Fibroblast of skin of abdomen (primary cell): ENCODE results near the gene KIF22. TPM values are rescaled to one million over a fixed set of nuclear protein-coding genes. Genes with fewer than 3 reads are reported as not detected.
"Not testable (repeated sequence)": the region's sequence is repeated elsewhere in the genome, so short reads cannot be mapped to it uniquely, and the experiment has no call there.

Source experiments
- DNase-seq: peaks from one replicate; pipeline ENCODE4 v3.0.0-alpha.2; 2013
- polyA plus RNA-seq, 2 experiments: library from polyadenylated mRNA; unstranded; fragments of 120-200 nt; gene quantifications; one replicate each; pipeline ENCODE4 v1.2.1, GENCODE V29; 2013; ENCODE audit not compliant: insufficient read length in 2 of 2

KIF22 gene
- 33.0 TPM for polyA plus RNA-seq (2013, experiment 1 of 2; ENCODE audit: insufficient read length)
- polyA plus RNA-seq (2013, experiment 2 of 2; ENCODE audit: insufficient read length): 37.0 TPM

DNA sequence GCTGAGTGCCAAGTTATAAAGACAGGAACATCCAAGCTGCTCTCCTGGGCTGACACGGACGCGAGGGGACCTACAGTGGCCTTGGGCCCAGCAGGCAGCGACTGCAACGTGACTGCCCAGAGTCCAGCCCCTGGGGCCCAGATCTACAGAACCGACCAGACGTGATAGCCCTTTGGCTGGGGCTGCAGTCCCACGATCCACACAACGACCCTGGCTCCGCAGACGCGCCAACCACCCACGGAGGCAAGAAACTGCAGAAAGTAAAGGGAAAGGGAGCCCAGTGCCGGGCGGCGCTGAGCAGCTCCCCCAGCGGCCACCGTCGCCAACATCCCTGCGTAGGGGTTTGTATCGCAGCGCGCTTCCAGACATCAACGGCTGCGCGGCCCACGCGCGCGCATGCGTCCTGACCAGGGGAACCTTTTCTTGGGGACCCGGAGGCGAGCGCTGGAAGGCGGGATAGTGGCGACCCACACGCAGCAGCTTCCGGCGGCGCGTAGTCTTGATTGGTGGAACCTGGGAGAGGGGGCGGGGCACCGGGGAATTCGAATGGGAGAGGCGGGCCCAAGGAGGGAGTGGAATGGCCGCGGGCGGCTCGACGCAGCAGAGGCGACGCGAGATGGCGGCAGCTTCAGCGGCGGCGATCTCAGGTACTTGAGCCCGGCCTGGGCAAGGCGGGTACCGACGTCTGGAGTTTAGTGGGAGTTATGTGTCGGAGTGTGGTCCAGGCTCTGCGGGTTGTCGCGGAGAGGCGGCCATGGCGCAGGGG, at the start of gene KIF22:
TSS of gene KIF22 (plus strand) at position 569 of the 766 bp plus-strand sequence. CDS start at position 578, 9 bp downstream.
- DNase-seq: peak; percentile 99

DNA sequence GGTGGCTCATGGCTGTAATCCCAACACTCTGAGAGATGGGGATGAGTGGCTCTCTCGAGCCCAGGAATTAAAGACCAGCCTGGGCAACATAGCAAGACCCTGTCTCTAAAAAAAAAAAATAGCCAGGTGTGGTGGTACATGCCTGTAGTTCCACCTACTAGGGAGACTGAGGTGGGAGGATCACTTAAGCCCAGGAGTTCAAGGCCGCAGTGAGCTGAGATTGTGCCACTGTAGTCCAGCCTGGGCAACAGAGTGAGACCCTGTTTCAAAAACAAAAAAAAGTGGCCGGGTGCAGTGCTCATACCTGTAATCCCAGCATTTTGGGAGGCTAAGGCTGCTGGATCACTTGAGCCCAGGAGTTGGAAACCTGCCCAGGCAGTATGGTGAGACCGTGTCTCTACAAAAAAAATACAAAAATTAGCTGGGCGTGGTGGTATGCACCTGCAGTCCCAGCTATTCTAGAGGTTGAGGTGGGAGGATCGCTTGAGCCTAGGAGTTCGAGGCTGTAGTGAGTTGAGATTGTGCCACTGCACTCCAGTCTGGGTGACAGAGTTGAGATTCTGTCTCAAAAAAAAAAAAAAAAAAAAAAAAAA, 47.8 kb upstream of the KIF22 start:
- DNase-seq: no peak

- DNase-seq: no peak
These were observed 47.1 kb upstream of the KIF22 start for GRCh38 chr16:29743475-29743826.

- no peak for DNase-seq
These were observed 46.6 kb upstream of the KIF22 start for GRCh38 chr16:29743827-29744531.

DNA sequence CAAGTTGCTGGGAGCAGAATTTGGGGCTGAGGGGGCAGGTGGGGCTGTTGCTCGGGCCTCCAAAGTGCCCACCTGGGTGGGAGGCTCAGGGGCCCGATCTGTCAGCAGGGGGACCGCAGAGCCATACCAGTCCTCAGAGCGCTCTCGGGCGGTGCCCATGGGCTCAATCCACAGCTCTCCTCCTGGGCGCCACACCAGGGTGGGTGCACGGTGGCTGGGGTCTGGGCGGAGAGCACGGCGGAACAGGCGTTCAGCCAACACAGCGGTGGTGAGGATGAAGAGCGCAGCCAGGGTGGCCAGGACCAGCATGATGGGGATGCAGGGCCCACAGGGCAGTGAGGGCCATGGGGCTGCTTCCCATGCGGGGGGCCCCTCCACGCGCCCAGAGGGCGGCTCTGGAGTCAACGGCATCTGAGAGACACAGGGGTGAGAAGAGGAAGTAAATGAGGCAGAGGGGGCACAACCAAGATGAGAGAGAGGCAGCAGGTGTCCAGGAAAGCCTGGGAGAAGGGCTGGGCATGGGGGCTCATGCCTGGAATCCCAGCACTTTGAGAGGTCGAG, 45.9 kb upstream of the KIF22 start:
- no peak for DNase-seq

DNA sequence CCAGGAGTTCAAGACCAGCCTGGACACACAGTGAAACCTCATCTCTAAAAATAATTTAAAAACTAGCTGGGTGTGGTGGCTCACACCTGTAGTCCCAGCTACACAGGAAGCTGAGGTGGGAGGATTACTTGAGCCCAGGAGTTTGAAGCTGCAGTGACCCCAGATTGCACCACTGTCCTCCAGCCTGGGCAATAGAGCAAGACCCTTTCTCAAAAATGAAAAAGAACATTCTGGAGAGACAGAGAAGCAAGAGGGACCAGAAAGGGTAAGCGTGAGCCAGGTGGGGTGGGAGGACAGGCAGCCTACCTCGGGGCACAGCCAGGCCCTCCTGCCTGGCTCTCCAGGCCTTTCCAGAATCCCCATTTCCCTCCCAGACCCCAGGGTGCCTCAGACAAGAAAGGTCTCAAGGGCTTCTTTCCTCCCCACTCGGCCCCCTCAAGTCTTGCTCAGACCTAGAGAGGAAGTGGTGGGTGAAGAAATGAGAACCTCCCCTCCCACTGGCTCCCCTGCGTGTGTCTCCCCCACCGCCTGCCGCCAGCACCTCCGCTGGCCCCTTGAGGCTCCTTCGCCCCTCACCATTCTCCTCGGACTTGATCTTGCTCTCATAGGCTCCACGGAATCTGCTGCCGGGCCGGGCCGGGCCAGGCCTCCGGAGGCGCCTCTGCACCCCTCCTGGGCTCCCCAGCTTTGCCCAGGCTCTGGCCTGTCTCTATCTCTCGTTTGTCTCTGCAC, 45.3 kb upstream of the KIF22 start:
- DNase-seq: no peak

DNA sequence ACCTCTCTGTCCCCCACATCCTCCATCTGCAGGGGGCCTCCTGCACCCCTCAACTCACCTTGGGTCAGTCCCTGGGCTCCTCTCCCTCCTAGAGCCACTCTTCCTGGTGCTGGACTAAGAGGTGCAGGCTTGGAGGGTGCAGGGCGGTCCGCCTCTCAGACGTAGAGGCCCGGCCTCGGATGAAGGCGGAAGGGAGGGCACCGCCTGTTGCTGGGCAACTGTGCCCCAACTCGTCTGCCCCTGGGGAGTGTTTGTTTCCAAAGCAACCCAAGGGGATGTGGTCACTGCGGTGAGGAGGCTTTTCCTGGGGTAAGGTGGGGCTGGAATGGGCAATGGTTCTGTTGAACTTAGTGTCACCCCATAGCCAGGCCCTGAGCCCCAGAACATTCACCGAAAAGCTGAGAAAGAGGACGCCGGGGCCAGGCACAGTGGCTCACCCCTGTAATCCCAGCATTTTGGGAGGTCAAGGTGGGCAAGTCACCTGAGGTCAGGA, 44.7 kb upstream of the KIF22 start, which contains the start of gene C16orf54:
TSS of gene C16orf54 (minus strand) at position 138 of the 493 bp plus-strand sequence. CDS start 1,039 bp downstream, outside the sequence.
- no peak for DNase-seq

- DNase-seq: not testable (repeated sequence)
These were observed 44.0 kb upstream of the KIF22 start for GRCh38 chr16:29746518-29746917.

DNA sequence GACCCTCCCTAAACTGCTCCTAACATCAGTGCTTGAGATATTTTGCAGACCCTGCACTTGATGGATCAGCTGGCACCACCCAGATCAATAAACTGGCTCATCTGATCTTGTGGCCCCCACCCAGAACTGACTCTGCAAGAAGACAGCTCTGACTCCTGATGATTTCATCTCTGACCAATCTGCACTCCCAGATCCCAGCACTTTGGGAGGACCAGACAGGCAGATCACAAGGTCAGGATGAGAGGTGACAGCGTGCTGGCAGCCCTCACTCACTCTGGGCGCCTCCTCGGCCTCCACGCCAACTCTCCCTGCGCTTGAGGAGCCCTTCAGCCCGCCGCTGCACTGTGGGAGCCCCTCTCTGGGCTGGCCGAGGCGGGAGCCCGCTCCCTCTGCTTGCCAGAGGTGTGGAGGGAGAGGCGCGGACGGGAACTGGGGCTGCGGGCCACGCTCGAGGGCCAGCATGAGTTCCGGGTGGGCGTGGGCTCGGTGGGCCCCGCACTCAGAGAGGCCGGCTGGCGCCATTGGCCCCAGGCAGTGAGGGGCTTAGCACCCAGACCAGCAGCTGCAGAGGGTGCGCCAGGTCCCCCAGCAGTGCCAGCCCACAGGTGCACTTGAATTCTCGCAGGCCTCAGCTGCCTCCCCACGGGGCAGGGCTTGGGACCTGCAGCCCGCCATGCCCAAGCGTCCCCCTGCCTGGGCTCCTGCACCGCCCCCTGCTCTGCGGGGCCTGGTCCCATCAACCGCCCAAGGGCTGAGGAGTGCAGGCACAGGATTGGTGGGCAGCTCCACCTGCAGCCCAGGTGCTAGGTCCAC, 42.4 kb upstream of the KIF22 start:
- no peak for DNase-seq

GRCh38 chr16:29748760-29749149, 41.8 kb upstream of the KIF22 start:
- not testable (repeated sequence) for DNase-seq

GRCh38 chr16:29753516-29753915, 37.0 kb upstream of the KIF22 start:
- no peak for DNase-seq

GRCh38 chr16:29756654-29757053, 33.9 kb upstream of the KIF22 start:
- no peak for DNase-seq

DNA sequence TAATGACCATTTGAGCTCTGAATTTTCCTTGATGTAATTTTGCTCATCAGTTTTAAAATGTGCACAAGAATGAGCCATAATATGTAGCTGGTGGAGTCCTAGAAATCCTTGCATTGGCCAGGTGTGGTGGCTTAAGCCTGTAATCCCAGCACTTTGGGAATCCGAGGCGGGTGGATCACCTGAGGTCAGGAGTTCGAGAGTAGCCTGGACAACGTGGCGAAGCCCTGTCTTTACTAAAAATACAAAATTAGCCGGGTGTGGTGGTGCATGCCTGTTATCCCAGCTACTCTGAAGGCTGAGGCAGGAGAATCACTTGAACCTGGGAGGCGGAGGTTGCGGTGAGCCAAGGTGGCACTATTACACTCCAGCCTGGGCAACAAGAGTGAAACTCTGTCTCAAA, 33.5 kb upstream of the KIF22 start:
- DNase-seq: not testable (repeated sequence)

GRCh38 chr16:29757950-29758466, 32.5 kb upstream of the KIF22 start:
- DNase-seq: peak; percentile 42

- no peak for DNase-seq
These were observed 29.8 kb upstream of the KIF22 start for GRCh38 chr16:29760567-29761279.

DNA sequence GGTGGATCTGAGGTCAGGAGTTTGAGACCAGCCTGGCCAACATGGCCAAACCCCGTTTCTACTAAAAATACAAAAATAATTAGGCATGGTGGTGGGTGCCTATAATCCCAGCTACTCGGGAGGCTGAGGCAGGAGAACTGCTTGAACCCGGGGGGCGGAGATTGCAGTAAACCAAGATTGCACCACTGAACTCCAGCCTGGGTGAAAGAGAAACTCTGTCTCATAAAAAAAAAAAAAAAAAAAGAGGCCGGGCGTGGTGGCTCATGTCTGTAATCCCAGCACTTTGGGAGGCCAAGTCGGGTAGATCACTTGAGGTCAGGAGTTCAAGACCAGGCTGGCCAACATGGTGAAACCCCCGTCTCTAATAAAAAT, 29.3 kb upstream of the KIF22 start:
- not testable (repeated sequence) for DNase-seq

DNA sequence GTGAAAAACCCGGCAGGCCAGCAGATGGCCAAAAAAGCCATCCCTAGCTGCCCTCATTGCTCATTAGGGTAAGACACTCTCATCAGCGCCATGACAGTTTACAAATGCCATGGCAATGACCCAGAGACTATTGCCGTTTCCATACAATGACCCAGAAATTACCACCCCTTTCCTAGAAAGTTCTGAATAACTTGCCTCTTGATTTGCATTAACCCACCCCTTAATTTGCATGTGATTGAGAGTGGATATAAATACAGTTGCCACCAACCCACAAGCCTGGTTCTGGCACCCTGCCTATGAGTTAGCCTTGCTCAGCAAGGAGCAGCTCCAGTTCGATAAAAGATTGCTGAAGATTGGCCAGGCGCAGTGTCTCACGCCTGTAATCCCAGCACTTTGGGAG, 28.7 kb upstream of the KIF22 start:
- no peak for DNase-seq

DNA sequence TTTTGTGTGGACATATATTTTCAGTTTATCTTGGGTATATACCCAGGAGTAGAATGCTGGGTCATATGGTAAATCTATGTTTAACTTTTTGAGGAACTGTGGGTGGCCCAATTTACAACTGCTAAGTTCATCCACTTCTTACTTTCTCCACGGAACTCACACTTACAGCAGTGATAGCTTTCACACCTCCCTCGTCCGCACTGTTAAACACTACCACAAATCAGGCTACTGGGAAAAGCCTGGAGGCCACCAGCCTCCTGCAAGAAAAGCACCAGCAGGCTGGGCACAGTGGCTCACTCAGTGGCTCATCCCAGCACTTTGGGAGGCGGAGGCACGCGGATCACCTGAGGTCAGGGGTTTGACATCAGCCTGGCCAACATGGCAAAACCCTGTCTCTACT, 27.2 kb upstream of the KIF22 start:
- no peak for DNase-seq

- no peak for DNase-seq
These were observed 25.2 kb upstream of the KIF22 start for GRCh38 chr16:29765167-29766032.
